GF-D8 (cell line): ENCODE data around the gene GPC4.

ENCODE experiments used
- DNase-seq: peaks from one replicate; lab custom pipeline; 2025; lab: John Stamatoyannopoulos, UW

The GPC4 gene

GRCh38 chrX:133415276-133416105, at the start of gene GPC4:
TSS of gene GPC4 (minus strand) at chrX:133415489. CDS start at chrX:133414965, 524 bp downstream.
- no peak for DNase-seq

- DNase-seq: no peak
These were observed 45.9 kb upstream of the GPC4 start for GRCh38 chrX:133461231-133461630.

- DNase-seq: no peak
These were observed 39.6 kb upstream of the GPC4 start for GRCh38 chrX:133454924-133455323.

- no peak for DNase-seq
These were observed 39.2 kb upstream of the GPC4 start for GRCh38 chrX:133454491-133454914.

GRCh38 chrX:133448512-133449076, 33.3 kb upstream of the GPC4 start:
- no peak for DNase-seq

GRCh38 chrX:133444952-133445831, 29.9 kb upstream of the GPC4 start:
- no peak for DNase-seq

GRCh38 chrX:133444196-133444595, 28.9 kb upstream of the GPC4 start:
- no peak for DNase-seq

GRCh38 chrX:133440797-133441163, 25.5 kb upstream of the GPC4 start:
- no peak for DNase-seq

- DNase-seq: no peak
These were observed 24.9 kb upstream of the GPC4 start for GRCh38 chrX:133440081-133440796.

- DNase-seq: no peak
These were observed 22.5 kb upstream of the GPC4 start for GRCh38 chrX:133437766-133438165.

GRCh38 chrX:133437356-133437755, 22.1 kb upstream of the GPC4 start:
- no peak for DNase-seq

- DNase-seq: no peak
These were observed 20.3 kb upstream of the GPC4 start for GRCh38 chrX:133435544-133436124.

- no peak for DNase-seq
These were observed 19.0 kb upstream of the GPC4 start for GRCh38 chrX:133434197-133434820.

- no peak for DNase-seq
These were observed 4.6 kb upstream of the GPC4 start for GRCh38 chrX:133419911-133420310.

GRCh38 chrX:133418588-133418987, 3.3 kb upstream of the GPC4 start:
- no peak for DNase-seq

- DNase-seq: no peak
These were observed 2.1 kb upstream of the GPC4 start for GRCh38 chrX:133417364-133417763.

- DNase-seq: no peak
These were observed 648 bp downstream of the GPC4 start for GRCh38 chrX:133414406-133415275.

GRCh38 chrX:133413218-133413925, 1.9 kb downstream of the GPC4 start:
- DNase-seq: no peak

GRCh38 chrX:133412665-133413064, 2.6 kb downstream of the GPC4 start:
- DNase-seq: no peak

- DNase-seq: no peak
These were observed 3.0 kb downstream of the GPC4 start for GRCh38 chrX:133412246-133412645.
